ENCODE results near the gene FOSL2.
"Not testable (repeated sequence)": the region's sequence is repeated elsewhere in the genome, so short reads cannot be mapped to it uniquely, and the experiment has no call there.

Gene FOSL2

GRCh38 chr2:28357948-28358667 lies 34.5 kb upstream of the FOSL2 start:
- DNase-seq, result no peak

DNA sequence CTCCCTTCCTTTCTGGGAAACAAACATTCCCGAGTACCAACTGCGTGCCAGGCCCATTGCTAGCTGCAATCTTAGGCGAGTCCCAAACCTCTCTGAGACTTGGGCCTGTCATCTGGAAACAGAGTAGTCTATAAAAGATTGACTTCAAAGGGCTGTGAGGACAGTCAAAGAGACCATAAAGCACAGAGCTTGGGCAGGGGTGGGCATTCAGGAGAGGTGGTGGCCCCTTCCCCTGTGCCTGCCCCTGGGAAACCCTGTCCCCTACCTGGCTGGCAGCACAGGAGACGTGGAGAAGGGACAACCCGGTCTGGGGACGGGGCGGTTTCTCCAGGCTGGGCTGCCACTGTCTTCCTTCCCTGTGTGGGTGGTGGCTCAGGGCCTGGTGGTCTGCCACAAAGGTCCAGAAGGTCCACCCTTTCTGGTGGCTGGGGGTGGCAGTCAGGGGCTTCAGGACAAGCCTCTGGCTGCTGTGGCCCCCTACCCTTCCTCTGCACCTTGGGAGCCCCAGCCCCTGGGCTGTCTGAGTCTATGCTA lies 33.9 kb upstream of the FOSL2 start:
- DNase-seq, result no peak

GRCh38 chr2:28359222-28360057 lies 33.2 kb upstream of the FOSL2 start:
- no peak for DNase-seq

DNA sequence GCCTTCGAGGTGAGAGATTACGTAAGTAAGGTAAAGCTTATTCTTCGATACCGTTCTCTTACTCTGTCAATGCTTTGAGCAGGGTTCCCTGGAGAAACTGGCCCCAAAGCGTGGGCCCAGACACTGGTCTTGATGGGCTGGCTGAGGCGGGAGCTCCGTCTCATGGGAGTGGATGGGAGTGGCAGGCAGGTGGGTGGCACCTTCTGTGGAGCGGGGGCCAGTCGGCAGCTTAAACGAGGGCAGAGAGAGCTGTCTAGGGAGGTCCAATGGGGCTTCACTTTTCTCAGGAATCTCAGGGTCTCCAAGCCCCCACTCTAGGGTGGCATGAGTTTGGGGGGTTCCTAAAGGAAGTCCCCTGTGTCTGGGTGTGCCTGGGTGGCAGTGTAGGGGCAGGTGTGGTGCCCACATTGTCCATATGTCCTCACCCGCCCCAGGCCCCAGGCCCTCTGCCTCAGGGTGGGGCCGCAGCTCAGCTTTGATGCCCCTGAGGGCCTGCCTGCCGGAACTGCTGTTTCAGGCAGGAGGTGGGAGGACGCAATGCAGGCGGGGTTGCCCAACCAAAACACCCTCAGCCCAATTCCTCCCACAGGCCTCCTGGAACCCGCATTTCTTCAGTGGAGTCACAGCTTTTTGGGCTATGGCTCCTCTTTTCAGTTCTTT lies 32.5 kb upstream of the FOSL2 start:
- DNase-seq, result no peak

DNA sequence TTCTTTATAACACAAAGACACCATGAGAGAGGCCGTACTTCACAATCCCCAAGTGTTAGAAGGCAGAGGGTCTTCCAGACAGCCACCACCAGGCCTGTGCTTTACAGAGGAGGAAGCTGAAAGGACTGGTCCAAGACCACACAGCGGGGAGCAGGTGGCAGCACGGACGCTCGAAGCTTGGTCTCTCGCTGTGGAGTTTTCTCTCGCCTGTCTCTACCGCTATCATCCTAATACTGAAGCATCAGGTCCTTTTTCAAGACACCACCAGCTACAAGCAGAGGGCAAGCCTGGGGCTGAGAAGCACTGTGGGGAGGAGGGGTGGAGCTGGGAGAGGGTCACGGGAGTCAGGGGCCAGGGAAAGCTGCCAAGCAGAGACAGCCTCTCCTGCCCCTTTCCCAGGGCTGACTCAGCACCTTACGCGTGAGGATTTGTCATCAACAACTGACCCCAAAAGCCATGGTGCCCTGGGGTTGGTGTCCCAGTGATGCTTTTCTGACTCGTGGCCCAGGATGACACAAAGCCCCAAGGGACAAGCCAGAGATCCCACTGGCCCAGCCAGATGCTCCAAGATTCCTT lies 31.9 kb upstream of the FOSL2 start:
- no peak for DNase-seq

- DNase-seq, result no peak
These were observed 30.5 kb upstream of the FOSL2 start for GRCh38 chr2:28361991-28362710.

- DNase-seq, result no peak
These were observed 29.6 kb upstream of the FOSL2 start for GRCh38 chr2:28362991-28363521.

DNA sequence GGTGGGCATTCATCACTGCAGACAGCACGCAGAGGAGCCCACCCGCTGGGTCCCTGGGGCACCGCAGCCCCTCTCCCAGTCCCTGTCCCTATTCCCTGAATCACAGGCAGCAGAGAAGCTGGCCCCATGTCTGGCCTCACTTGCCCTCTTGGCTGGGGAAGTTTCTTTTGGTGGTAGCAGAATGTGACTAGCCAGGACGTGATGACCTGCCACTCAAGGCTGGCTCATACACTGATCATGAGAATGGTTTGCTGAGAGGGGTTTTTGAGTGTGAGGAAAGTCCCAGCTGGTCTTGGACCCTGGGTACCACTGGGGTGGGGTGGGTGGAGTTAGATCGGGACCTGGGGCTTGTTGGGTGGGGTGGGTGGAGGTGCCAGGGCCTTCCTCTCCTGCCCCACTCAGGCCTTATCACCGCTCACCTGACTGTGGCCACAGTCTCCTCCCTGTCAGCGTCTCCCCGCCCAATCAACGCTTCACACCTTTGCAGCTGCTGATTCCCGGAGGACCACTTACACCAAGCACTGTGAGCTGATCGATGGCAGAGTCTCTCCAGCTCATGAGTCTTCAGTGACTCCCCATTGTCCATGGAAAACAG lies 28.9 kb upstream of the FOSL2 start:
- no peak for DNase-seq

GRCh38 chr2:28364610-28365009 lies 28.0 kb upstream of the FOSL2 start:
- no peak for DNase-seq

GRCh38 chr2:28365158-28365557 lies 27.5 kb upstream of the FOSL2 start:
- DNase-seq, result no peak

DNA sequence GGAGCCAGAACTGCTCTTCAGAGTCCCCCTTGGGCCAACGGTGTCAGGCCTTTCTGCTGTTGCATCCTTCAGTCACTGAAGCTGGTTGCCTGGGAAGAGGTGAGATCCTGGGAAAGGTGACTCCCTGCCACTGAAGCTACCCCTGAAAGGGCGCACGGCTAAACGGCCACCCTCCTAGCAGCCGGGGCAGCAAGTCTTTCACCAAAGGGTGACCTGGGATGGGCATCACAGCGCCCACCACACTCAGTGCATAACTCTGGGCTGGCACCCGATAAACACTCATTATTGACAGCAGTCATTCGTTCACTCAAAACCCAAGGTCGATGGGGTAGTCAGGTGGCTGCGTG lies 26.5 kb upstream of the FOSL2 start:
- DNase-seq, result no peak

DNA sequence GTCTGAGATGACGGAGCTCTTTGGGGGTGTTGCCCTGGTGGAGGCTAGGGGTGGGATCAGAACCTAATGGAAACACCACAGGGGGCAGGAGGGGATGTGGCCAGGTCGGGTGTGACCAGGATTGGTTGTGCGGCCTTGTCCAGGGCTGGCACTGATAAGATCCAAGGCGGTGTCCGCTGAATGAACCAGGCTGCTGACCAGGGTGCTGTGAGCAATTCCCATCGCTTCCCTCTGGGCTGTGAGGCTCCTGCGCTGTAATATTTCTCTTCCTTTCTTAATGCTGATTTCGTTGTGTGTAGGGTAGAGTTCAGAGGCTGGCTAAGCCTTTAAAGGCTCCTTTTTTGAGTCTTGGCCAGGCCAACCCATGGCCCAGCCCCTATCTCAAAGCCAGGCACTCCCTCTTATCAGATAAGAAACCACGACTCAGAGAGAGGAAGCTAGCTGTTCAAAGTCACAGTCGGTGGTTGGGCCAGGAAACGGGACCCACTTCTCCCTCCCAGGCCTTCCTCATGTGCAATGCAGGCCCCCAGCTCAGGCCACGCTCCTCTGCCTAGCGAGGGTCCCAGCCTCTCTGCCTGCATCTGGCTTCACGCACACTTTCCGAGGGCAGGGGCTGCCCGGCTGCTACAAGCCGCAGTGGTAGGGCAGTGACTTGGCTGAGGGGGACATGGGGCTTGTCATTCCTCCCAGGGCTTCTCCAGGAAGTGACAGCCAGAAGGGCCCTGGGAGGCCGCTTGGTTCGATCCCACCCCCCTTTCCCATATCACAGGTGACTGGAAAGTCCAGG lies 26.0 kb upstream of the FOSL2 start:
- DNase-seq, result no peak

GRCh38 chr2:28367667-28368356 lies 24.8 kb upstream of the FOSL2 start:
- DNase-seq, result no peak

GRCh38 chr2:28368357-28368798 lies 24.3 kb upstream of the FOSL2 start:
- DNase-seq, result no peak

GRCh38 chr2:28369358-28369757 lies 23.3 kb upstream of the FOSL2 start:
- DNase-seq, result no peak

GRCh38 chr2:28370354-28370753 lies 22.3 kb upstream of the FOSL2 start:
- DNase-seq, result no peak

DNA sequence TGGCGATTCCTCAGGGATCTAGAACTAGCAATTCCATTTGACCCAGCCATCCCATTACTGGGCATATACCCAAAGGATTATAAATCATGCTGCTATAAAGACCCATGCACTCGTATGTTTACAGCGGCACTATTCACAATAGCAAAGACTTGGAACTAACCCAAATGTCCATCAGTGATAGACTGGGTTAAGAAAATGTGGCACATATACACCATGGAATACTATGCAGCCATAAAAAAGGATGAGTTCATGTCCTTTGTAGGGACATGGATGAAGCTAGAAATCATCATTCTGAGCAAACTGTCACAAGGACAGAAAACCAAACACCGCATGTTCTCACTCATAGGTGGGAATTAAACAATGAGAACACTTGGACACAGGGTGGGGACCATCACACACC lies 20.9 kb upstream of the FOSL2 start:
- DNase-seq, result not testable (repeated sequence)

DNA sequence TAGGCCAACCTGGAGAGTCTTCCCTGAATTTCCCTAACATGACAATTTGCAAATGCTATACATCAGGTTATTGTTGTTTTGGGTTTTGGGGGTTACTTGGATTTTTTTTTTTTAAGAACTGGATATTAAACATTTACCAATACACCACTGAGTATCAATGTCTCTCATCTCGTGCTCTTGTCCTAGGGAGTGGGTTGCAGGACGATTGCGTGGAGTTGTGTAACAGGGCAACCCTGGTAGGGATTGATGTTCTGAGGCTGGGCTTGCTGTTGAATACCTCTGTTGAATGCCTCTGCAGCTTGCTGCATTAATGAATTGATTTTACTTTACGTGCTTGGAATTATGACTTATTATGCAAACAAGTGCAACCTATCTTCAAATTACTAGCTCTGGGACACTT lies 18.8 kb upstream of the FOSL2 start:
- DNase-seq, result no peak

GRCh38 chr2:28374331-28374730 lies 18.3 kb upstream of the FOSL2 start:
- DNase-seq, result no peak

- DNase-seq, result no peak
These were observed 17.4 kb upstream of the FOSL2 start for GRCh38 chr2:28375236-28375635.

All from NCI-H187 (cell line).